Activated T-cell treated with anti-CD3 and anti-CD28 coated beads for 1 hour (primary cell): ENCODE measurements around the gene YY1.
"Not testable (repeated sequence)": the region's sequence is repeated elsewhere in the genome, so short reads cannot be mapped to it uniquely, and the experiment has no call there.

ENCODE experiments used
- DNase-seq: peaks from one replicate; pipeline ENCODE4 v3.0.0-alpha.2; 2020; ENCODE audit warnings: low read depth

The YY1 gene

DNA sequence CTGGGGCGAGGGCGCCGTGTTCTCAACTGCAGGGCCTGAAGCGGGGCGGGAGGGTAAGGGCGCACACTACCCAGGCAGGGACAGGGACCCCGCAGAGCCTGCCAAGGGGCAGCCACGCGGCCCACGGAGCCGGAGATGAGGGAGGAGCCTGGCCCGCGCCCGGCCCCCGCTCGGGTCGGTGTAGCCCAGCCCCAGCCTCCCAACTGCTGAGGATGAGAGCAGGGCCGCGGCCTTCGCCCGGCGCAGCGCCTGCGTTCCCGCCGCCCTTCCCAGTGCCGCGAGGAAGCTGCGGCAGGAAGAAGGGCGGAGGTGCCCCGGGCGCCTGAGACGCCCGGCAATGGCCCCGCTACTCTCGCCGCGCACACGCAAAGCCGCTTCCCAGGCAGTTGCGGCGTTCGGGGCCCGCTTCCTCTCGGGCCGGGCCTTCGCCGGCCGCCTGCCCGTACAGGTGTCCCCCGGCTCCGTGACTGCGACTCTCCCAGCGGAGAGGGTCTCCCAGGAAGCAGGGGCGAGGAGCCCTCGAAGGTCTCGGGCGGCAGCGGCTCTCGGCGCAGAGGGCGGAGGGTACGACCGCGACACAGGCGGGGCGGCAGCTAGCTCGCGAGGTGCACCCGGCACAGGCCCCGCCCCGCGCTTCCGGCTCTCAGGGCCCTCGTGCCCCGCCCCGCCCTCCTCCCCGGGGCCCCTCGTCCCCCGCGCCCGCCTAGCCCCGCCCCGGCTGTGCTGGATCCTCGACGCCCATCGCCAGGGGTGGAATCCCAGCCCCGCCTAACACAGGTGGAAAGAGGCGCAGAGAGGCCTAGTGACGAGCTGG is 24.8 kb upstream of the YY1 start:
- DNase-seq = peak; percentile 93

DNA sequence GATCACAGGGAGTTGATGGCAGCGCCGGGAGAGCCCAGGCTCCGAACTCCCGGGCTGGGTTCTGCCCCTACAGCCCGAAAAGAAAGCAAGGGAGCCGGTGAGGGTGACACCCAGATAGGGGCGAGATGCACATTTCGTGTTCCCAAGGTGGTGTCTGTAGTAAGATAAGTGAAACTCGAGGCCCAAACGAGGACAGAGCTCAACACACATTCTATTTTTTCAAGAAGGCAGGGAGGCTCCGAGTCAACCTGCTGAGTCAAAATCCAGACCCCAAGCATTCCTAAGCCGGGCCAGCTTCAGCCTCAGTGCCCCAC is 24.2 kb upstream of the YY1 start:
- DNase-seq = no peak

DNA sequence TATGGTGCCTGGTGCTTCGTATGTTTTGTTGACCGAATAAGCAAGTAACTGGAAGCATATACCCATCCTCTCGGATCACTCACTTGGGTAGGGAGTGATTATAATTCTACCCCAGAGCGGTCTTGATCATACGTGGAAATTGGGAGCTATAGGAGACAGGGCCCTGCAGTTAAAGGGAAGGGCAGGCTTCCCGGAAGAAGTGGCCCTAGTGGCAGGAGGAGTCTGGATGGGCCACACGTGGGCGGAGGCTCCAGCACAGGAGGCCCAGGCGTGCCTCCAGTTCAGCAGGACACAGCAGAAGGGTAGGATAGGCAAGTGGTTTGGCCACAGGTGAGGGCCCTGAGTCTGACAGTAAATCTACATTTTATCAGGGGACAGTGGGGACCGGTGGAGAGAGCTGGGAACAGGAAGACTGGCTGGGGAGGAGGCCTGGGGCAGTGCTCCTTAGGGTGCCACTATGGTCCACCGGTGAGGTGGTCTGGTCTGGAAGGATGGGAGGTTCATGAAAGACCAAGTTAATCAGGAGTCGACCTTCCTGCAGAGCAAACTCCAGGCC is 23.5 kb upstream of the YY1 start:
- no peak for DNase-seq

DNA sequence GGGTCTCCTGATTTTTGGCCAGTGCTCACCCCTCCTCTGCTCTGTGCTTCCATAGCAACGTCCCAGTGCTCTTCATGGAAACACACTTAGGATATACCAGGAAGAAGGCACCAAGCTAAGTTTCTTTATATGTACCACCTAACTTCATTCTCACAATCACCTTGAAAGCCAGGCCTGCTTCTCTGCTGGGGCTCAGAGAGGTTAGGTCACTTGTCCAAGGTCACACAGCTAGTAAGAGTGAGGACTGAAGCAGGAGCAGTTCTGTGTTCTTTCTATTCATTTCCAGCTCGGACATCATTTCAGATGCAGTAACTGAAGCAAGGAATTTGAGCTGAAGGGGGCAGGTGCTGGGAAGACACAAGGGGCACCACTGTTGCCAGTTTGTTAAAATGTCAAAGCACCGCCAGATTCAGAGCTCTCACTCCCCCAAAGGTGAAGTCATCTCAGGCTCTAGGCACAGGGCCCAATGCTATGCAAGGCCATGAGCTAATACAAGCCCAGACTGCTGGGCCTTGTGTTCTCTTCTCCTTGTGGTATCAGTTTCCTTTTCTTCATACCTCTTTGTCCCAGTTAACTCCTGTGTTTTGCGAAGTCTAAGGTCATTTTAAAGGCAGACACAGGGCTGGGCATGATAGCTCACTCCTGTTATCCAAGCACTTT is 19.7 kb upstream of the YY1 start:
- no peak for DNase-seq

DNA sequence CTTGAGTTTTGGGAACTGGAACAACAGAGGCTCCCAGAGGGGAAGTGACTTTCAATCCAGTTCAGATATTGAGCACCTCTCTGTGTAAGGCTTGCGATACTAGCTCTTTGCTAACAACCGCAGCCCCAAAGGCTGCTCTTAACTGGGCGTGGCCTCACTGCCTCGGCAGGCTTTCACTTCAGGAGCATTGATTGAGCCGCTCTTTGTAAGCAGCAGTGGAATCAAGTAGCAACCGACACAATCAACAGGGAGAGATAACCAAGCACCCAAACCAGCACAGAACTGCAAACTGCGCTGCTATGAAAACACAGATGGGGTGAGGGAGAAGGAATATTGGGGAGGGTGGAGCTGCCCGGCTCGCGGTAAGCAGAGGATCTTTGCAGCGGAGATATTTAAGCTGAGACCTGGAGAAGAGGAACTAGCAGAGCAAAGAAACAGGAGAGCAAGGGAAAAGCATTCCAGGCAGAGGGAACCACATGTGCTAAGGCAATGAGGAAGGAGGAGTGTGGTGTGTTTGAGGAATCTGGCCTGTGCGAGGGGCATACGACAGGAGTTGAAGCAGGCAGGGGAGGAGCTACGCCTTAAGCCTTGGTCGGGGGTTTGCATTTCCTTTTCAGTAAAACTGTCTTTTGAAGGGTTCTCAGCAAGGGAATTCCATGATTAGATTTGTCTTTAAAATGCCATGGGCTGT is 17.3 kb upstream of the YY1 start:
- peak; percentile 53 for DNase-seq

DNA sequence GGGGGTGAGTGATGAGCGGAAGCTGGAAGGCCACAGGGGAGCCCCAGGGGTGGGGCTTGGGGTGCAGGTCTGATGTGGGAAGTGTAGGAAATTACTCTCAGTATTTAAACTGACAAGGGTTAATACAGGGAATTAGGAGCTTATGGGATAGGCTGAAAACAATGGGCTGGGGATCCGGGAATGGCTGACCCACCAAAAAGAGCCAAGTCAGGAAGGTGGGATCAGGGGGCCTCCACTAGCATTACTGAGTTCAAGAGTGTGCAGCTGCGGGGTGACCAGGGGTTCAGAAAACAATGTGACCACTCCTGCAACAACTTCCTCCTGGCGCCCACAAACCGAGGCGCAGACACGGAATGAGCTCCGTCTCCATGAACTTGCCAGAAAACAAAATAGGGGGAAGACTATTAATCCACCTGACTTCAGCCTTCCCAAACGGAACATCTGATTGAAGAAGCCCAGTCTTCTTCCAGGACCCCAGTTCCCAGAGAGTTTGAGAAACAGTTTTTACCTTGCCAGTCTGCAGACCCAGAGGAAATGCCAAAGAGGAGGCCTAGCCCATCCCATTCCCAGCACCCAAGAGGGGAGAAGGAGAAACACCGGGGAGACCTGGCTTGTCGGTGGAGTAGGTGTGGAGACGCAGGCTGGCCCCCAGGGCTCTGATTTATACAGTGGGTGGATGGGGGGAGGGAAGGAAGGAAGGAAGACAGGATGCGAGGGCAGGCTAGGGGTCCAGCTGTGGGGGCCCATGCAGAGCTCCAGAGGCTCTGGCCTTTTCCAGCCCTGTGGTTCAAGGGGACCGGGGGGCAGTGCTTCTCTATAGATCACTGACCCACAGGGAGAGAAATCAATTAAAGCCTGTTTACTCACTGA is 16.5 kb upstream of the YY1 start:
- DNase-seq = no peak

DNA sequence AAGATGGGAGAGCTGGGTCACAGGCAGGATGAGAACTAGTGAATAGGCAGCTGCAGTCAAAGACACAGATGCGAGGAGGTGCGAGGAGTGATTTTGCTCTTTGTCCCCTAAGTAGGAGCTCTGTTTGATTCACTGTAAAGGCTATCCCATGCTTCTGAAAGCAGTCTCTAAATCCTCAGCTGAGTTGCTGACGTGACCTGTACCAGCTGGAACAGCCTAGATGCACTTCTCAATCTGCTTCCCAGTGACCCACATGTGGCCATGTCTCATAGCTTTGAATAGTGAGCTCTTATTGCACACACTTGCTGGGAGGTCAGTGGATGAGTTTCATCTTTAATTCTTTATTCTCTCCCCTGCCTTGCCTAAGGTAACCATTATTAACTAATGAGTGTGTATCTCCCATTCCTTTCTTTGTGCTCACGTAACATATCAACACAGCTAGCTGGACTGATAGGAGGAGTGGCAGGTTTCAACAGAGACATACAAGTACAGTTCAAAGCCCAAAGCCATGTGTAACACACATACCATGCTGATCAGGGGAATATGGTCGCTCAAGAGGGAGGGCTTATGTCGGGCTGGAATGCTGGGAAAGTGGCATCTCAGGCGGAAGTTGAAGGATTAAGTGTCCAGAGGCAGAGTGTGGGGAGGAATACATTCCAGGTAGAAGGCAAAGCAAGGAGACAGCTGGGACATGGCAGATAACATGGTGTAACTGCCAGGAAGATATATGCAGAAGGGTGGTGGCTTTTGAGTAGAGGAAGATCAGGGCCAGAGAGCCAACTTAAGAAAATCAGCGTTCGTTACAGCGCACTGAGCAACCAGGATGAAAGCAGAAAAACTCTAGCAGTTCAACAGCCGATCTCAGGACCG is 15.4 kb upstream of the YY1 start:
- no peak for DNase-seq

DNA sequence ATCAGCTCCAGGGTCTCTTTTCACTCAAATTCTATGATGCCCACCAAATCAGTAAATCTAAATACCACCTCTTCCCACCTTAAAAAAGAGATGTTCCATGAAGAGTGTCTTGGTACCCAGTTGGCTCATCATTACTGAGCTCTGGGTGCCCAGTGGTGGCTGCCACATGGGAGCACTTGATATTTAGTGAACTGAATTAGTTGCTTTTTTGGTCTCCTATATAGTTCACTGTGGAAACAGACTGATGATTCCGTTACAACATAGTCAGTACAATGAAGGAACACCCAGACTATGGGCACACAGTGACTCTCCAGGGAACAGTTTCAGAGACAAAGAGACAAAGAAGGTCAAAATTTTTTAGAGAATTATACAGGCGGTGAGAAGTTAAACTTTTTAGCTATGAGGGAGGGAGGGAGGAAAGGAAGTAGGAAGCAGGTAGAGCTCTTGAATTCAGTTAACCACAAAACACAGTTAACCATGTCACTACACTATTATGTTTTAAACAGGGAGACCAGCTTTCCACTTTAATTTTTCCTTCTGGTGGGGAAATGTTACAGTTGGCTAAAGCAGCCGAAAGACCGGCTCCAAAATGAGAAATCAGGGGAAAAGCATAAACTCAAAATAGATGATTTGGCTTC is 14.6 kb upstream of the YY1 start:
- no peak for DNase-seq

DNA sequence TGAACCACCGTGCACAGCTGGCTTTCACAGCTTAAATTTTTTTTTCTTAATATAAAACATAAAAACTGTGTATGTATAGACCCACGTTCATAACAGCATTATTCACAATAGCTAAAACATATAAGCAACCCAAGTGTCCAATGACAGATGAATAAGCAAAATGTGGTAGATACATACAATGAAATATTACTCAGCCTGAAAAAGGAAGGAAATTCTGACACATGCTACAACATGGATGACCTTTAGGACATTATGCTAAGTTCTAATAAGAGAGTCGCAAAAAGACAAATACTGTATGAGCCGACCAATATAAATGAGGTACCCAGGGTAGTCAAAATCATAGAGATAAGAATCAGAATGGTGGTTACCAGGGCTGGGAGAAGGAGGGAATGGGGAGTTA is 13.8 kb upstream of the YY1 start:
- DNase-seq = no peak

DNA sequence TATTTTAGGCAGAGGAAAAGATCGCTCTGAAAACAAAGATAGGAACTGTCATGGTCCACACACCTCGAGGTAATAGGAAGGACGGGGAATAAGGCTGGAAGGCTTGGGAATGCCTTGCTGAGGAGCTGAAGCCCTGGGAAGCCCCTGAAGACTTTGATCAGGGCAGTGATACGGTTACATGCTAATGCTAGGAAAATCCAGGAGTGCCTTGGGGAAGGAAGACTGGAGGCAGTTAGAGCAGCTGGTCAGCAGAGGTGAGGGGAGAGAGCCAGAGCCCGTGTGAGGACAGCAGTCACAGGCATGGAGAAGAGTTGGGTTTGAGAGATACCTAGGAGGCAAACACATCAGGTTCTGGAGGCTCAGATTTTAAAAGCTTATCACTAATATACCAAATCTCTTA is 8.6 kb upstream of the YY1 start:
- no peak for DNase-seq

DNA sequence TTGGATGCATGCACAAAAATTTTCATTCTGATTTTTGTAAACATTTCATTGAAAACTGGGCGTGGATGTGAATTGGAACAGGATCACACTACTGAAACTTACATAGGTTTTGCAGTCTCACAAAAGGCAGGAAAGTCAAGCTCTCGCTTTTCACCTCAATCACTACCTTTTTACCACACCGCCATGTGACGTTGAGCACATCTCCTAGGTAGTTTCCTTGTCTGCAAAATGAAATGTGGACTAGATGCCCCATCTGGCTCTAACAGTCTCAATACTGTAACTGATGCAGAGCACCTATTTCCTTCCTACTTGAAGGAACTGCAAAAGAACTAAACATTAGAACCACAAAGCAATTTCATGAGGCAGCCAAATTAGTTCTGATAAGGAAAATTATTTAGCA is 4.4 kb upstream of the YY1 start:
- no peak for DNase-seq

DNA sequence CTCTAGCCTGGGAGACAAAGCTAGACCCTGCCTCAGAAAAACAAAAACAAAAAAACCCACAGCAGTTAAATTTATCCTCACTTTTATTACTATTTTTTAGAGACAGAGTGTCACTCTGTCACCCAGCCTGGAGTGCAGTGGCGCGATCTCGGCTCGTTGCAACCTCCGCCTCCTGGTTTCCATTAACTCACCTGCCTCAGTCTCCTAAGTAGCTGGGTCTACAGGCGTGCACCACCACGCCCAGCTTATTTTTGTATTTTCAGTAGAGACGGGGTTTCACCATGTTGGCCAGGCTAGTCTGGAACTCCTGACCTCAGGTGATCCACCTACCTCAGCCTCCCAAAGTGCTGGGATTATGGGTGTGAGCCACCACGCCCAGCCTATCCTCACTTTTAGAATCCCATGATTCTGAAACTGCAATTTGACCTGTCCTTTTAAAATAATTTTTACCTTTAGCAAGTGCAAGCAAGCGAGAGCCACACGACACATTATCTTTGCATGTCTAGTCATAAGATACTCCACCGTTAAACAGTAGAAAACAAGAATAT is 2.6 kb upstream of the YY1 start:
- DNase-seq = not testable (repeated sequence)

DNA sequence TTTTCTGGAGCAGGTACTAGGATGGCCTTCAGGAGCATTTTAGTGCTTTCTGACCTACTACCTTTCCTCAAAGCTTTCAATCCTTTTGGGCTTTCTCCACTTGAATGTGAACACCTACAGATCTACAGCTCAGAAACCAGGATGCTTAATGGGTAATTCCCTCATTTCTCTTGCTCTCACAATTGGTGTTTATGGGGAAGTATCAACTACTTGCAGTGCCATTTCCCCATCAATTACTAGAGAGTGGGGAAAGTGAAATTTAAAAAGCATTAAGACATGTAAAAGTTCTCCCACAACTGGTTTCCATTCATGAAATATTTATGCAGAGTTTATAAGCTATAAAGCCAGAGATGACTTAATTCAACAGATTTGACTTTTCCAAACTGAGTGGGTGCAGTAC is 2.1 kb upstream of the YY1 start:
- no peak for DNase-seq

DNA sequence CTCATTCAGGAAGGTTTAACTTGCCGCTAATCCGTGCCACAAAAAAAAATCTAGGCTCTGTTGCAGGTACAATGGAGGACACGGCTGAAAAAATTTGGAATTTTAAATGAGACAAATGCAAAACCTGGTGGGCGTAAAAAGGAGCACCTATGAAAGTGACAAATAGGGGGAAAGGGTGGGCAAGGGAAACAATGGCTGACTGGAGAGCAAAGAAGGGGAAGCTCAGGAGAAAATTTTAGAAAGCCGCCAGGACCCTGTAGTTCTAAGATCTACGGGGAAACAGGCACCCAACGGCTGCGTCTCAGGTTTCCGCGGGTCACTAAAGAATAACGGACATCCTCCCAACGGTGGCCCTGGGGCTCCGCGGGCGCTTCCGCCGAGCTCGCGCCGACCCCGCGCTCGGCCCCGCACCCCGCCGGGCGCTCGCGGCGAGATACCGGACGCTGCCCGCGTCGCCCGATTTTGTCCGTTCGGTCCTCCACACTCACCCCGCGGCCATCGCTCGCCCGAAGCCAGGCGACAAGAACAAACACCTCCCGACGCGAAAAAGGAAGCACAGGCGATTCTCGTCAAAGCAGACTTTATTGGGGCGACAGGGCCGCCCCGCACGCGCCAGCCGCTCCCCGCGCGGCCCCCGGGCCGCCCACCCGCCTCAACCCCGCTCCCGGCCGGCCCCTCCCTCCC is 1.1 kb upstream of the YY1 start:
- DNase-seq = peak; percentile 31

DNA sequence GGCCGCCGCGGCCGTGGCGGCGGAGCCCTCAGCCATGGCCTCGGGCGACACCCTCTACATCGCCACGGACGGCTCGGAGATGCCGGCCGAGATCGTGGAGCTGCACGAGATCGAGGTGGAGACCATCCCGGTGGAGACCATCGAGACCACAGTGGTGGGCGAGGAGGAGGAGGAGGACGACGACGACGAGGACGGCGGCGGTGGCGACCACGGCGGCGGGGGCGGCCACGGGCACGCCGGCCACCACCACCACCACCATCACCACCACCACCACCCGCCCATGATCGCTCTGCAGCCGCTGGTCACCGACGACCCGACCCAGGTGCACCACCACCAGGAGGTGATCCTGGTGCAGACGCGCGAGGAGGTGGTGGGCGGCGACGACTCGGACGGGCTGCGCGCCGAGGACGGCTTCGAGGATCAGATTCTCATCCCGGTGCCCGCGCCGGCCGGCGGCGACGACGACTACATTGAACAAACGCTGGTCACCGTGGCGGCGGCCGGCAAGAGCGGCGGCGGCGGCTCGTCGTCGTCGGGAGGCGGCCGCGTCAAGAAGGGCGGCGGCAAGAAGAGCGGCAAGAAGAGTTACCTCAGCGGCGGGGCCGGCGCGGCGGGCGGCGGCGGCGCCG is 381 bp downstream of the YY1 start:
- no peak for DNase-seq

DNA sequence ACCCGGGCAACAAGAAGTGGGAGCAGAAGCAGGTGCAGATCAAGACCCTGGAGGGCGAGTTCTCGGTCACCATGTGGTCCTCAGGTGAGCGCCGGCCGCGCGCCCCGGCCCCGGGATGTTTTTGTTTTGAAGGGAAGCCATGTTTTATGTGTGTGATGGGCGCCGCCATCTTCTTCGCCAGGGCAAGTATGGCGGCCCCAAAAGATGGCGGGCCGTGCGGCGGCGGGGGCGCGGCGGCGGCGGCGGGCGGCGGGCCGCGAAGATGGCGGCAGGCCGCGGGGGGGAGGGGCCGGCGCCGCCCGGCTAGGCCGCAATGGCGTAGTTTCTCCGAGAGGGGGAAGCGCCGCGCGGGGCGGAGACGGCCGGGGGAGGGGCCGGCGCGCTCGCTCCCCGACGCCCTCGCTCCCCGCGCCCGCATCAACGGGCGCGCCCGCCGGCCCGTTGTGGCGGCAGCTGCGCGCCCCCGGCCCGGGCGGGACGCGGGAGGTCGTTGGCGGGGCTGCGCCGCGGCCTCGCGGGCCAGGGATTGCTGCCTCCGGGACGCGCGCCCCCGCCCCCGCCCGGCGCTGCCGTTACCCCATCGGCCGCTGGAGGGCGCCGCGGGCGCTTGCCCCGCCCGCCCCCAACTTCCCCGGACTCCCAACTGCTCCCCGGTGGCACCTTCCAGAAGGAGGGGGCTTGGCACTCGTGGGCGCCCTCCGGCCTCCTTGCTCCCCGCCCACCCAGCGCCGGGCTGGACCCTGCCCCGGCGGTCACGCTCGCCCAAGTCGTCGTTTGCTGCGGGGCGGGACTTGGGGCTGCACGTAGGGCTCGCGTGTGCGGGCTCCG is 1.1 kb downstream of the YY1 start:
- DNase-seq = peak; percentile 74

DNA sequence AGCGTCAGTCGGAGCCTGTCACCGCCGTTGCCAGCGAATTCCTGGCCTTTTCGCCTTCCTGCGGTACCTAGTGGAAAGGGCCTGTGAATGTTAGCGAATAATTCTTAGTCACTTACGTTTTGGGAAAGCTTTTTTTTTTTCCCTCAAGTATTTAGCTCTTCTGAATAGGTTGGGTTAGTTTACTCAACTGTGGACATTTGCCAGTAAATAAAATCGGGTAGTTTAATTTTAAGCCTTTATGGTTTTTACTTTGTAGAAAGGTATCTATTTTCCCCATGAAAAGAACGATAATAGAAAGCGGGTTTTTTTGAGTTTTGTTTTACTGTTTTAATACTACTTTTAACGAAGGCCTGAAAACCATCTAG is 1.7 kb downstream of the YY1 start:
- no peak for DNase-seq

DNA sequence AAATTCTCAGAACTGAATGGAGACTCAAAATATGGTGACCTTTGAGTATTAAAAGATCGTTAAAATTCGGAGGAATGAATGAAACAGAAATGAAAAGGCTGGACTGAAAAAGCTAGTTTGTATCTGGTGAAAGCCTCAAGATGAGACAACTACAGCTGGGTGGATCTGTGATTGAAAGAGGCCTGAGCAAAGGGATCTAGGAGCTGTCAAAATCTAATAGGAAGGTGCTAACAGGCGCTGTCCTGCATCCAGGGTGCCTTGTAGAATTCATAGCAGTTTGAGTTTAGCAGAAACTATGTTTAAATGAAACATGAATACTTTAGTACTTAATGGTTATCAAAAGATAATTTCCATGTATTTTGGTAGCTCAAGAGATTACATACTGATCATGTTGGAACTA is 2.3 kb downstream of the YY1 start:
- DNase-seq = no peak
